HG02938 (cell line): ENCODE results near the gene DNASE1L3.

ENCODE experiments used
- ATAC-seq: cut with Tn5 transposase; IDR thresholded peaks from one replicate; pipeline ENCODE4 v1.9.1; 2021; ENCODE audit warnings: mild to moderate bottlenecking, moderate library complexity; ENCODE audit not compliant: unreplicated experiment

DNASE1L3 gene

DNA sequence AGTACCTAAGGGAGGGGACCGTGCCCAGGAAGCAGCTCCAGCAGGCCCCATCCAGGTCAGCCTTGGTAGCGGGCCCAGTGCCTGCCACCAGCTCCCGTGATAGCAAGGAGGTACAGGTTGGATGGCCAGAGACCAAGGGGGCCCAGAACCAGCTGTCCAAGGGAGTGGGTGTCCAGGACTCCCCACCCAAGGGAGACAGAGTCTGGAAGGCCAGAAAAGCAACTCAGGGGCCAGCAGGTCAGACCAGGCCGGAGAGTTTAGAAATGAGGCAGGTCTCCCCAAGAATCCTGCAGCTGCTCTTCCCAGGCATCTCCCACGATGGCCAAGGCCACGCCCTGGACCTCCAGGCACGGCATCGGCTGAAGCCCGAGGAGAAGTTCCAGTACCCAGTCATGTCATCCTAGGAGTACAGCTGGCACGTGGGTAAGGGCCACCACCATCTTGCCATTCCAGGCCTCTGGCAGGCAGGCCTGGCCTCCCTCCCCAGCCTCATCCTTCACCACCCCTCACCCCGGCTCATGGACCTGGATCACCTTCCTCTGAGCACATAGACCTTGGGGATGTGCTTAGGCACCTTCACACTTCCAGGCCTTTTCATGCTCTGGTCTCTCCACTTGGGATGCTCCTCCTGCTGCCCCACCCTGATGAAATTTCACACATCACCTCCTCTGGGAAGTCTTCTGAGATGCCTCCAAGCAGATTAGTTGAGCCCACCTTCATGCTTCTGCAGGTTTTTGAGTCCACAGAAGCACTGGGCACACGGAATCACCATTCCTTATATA lies 30.5 kb downstream of the DNASE1L3 start:
- ATAC-seq: no peak

DNA sequence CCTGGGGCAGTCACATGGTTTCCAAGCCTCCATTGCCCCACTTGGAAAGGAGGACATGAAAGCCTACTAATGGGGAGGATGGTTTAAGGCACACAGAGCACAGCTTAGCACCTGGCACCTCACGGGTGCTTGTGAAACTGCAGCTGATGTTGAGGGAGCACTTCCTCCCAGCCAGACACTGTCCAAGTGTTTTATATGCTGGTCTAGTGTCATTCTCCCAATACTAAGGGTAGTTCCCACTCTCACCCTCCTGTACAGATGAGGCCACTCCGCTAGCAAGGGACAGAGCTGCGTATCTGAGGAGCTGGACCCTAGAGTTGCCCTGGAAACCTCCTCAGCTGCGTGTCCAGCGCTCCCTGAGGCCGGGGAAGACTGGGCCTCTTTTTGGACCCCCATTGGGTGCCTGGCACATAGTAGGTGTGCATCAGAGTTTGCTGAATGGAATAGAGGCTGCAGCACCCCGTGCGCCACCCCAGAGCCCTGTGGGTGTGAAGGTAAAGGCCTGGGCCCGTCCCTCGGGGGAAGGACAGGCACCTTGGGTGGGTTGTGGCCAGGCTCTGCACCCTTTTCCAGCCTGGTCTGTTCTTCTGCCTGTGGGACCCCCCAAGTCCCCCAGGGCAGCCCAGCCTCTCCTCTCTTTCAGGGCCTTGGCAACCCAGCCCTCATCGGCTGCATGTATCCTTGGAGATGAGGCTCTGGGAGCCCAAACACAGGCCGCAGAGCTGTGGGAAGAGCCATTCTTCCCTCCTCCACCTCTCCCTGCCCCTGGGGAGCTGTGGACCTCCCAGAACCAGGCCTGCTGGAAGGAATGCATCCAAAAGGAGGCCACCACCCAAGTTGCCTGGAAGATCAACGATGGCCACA lies 31.3 kb downstream of the DNASE1L3 start:
- ATAC-seq: no peak

DNA sequence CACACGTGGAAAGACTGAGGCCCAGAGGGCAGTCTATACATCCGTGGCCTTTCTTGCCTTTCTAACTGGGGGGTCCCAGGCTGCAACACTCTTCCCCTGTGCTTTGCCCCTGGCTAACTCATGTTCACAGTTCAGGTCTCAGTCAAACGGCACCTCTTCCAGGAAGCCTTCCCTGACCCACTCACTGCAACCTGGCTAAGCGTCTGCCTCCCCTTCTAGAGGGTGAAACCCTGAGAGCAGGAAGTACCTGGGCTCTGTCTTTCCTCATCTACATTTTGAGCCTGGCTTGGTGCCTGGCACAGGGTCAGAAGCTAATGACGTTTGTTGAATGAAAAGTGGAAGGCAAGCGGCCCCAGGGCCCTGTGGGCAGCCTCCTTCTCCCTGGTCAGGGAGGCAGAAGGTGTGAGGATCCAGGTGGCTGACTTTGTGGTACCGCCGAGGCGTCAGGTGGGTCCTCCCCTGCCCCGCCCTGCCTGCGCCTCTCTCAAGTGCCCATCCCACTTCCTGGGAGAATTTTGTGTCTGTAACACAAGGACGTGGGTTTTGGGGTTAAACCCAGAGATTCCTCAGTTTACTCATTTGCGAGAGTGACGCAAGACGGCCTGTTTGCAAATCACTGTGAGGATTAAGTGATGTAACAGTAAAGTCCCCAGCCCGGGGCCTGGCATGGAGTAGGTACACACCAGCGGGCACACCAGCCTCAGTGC lies 32.1 kb downstream of the DNASE1L3 start:
- no peak for ATAC-seq

DNA sequence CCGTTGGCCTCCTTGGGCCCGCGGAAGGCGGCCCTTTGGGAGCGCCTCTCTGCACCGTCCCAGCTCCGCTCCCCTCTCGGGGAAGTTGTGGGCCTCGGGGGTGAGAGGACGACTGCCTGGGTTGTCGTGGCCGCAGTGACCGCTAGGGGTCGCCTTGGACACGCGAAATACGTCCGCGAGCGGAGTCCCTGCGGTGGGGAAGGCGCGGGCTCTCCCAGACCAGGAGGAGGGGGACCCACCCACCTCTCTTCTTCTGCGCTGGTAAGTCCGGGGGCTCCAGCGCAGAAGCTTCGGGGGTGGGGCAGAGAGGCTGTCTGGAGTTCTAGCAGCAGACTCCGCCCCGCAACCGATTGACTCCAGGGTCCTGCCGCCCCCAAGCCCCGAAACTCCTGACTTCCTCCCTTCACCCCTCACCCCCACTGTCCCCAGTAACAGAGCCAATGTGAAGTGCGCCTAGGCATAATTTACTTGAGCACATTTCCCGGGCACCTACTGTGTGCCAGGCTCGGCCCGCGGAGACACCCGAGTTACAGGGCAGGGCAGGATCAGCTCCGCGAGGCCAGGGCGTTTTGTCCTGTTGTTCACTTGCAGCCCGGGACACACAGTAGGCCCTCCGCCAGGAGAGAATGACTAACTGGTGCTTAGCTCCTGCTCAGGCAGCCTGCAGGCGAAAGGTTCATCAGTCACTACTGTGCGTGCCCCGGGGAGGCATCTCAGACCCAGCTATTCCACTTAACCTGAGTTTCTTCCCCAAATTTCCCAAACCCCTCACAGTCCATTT lies 32.8 kb downstream of the DNASE1L3 start:
- ATAC-seq: peak; percentile 58

DNA sequence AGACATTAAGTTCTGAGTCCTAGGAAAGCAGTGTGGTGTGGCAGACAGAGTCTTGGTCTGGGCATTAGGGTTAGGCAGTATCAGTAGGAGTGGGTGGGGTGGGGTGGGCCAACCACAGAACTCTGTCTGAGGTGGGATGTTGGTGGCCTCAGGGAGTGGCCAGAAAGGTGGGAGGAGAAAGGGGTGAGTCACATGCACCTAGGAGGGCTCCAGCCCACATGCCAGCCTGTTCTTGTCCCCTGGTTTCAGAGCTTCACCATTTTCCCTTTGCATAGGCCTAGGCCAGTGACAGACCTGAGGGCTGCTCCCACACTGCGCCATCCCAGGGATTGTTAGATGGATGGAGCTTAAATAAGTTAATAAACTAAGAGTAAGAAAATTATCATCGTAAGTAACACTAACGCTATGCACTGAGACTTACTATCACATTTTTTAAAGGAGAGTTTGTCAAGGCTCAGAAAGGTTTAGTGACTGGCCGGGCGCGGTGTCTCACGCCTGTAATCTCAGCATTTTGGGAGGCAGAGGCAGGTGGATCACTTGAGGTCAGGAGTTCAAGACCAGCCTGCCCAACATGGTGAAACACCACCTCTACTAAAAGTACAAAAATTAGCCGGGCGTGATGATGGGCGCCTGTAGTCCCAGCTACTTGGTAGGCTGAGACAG lies 33.8 kb downstream of the DNASE1L3 start:
- ATAC-seq: no peak

DNA sequence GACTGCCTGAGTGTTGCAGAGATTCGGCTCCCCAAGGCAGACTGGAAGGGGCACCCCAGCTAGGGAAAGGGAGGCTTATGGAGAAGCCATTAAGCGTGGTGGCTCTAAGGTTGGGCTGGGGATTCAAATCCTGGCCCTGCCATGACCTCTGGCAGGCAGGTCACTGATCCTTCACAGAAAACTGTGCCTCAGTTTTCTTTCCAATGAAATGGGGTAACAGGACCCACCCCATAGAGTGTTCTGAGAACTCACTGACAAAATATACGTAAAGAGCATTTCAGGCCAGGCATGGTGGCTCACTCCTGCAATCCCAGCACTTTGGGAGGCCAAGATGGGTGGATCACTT lies 34.6 kb downstream of the DNASE1L3 start:
- no peak for ATAC-seq

DNA sequence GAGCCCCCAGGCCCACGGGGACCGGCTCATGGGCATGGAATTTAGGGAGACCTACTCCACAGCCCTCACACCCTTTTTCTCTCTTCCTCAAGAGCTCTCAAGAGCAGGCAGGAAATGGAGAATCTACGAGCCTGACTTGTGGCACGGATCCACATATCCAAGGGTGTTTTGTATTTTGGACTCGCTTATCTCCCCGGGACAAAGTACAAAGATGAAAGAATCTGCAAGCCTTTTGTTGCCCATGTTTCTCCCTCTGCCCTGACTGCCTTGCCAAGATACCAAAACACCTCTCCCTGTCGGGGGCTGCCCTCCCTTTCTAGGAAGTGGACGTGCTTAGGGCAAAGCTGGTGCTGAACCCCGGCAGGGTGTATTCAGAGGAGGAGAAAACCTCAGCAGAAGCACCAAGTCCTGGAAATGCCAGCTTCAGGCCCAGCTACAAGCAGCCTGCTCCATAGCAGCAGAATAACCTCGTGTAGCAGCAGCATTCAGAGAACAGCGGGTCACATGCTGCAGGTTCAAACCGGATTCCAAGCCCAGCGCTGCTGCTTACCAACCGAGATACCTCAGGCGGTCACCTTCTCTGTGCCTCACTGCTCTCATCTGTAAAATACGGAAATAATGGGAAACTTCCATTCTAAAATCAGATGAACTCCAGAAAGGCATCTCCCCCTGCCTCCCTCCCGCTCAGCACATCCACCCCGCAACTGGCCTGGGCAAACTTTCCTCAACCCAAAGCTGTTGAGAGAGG lies 35.2 kb downstream of the DNASE1L3 start:
- ATAC-seq: no peak

DNA sequence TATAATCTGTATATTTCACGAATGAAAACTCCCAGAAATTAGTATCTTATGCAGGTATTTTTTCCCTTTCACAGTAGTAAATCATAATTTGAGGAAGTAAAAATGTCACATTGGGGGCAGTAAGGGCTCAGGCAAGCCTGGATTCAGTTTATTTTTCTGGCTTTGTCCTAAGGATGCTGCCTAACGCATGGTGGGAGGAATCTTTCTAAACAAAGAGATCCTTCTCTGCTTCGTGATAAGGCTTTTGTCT lies 35.7 kb downstream of the DNASE1L3 start:
- ATAC-seq: no peak

DNA sequence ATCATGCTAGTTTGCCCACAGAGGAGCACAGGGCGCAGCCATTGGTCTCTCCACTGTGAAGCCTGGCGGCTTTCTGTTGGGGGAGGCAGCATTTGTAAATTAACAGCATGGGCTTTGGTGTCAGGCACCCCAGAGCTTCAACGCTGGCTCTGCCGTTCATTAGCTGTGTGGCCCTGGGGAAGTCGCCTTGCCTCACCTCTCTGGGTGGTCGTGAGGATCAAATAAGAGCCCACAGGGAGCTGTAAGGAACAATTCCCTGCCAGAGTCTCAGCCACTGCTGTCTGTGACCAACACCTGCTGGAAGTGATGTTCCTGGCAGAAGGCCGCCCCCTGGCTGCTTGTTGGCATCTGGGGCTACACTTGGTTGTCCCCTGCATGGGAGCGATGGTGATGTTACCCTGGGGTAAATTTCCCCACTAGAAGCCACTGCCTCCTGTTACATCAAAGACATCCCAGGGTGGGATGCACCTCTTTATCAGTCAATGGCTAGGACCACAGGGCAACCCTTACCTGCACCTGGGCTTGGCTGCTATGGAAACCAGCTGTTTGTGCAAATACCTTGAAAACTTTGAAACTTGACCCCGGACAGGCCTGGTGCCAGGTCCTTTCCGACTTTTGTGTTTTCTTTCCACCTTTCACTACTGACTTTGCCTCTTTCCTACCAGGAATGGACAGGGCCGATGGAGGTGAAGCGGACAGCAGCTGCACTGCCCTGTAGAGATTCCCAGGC lies 36.9 kb downstream of the DNASE1L3 start:
- no peak for ATAC-seq

DNA sequence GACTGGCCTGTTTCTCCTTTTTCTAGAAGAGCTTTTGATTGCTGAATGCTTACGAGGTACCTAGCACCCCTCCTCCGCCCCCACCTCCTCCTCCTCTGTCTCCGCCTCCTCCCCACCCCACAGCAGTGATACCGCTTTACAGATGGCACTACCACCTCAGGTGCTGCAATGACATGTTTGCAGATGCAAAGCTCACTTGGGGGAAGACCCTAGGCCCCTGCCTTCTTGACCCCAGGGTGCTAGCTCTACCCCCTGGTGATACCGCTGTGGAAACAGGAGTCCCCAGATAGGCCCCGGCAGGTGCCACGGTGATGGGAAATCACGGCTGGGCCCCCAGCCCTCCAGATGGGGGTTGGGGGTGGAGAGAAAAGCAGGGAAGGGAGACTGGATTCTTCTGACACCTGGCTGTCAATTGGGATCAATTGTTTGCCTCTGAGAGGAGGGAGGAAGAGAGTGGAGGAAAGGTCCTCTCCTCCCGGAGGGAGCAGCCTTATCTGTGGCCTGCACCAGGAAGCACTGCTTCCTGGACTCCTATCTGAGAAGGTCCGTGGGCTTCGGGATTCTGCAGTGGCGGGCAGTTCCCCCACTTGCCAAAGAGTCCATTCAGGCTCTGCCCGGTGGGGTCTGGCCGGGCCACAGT lies 37.6 kb downstream of the DNASE1L3 start:
- no peak for ATAC-seq

DNA sequence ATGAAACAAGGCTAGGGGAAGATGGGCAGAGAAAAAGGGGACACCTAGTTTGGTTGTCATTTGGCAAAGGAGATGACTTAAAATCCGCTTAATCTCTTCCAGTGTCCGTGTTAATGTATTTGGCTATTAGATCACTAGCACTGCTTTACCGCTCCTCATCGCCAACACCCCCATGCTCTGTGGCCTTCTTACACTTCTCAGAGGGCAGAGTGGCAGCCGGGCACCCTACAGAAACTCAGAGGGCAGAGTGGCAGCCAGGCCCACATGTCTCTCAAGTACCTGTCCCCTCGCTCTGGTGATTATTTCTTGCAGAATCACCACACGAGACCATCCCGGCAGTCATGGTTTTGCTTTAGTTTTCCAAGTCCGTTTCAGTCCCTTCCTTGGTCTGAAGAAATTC lies 39.6 kb downstream of the DNASE1L3 start:
- ATAC-seq: no peak

DNA sequence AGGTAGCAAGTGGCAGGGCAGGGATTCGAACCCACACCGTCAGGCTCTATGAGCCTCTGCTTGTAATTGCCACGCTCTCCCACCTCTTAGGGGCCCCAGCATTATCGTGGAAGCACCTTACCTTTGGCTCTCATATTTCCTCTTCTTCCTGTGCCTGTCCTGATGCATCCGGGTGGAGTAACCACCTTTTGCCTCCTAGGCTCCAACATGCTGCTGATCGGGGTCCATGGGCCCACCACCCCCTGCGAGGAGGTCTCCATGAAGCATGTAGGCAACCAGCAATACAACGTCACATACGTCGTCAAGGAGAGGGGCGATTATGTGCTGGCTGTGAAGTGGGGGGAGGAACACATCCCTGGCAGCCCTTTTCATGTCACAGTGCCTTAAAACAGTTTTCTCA lies 40.4 kb downstream of the DNASE1L3 start:
- ATAC-seq: no peak

DNA sequence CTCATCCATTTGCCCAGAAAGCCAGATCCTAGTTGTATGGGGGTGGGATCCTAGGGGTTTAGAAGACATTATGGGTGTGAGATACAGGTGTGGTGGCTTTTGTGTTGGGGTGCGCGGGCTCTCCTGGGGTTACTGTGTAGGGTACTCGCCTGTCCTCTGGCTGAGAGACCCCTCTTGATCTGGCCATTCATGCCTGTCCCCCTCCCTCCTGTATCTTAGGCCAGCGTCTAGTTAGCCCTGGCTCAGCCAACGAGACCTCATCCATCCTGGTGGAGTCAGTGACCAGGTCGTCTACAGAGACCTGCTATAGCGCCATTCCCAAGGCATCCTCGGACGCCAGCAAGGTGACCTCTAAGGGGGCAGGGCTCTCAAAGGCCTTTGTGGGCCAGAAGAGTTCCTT lies 41.4 kb downstream of the DNASE1L3 start:
- ATAC-seq: no peak

DNA sequence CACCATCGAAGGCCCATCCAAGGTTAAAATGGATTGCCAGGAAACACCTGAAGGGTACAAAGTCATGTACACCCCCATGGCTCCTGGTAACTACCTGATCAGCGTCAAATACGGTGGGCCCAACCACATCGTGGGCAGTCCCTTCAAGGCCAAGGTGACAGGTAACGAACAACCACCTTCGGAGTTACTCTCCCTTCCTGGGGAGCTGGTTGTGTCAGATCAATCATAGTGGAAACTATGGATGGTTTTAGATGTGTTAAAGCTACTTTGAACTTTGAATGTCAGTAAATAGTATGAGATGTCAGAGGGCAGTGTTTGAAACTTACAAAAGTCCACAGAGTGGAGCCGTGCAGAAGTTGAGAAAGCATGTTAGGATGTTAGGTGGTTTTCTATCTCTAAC lies 42.3 kb downstream of the DNASE1L3 start:
- no peak for ATAC-seq

DNA sequence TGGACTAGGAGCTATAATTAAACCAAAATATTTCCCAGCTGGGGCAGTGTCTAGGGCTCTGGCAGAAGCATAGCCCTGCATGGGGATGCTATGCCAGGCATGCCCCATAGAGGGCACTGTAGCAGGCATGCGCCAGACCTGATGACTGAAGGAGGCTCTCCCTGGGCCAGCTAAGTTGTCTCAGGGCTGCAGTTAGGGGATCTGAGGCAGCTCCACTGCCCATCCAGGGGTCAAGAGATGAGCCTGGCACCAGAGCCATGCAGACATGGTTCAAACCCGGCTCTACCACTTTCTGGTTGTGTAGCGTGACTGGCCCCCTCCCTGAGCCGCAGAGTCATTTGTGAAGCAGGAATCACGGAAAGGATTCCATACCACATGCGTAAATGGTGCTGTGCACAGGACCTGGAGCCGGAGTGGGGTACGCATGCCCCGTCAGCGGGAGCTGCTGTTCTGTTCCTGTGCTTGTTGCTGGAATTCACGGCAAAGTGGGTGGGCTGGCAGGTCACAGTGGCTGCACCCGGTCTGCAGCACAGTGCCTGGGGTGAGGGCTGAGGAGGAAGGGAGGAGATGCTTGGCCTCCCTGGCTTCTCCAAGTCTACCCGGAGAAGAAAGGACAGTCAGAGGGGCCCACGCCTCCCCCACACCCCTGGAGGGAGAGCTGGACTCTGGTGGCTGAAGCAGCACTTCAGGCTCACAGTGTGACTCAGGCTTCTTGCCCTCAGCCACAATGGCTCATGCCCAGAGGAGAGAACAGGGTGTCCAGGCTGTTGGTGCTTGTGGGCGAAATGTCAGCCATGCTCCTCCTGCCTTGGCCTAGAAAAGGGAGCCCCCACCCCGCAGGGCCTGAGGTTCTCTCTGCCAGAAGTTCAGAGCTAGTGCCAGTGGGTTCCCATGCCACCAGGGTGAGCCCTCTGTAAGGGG lies 43.1 kb downstream of the DNASE1L3 start:
- peak; percentile 52 for ATAC-seq

DNA sequence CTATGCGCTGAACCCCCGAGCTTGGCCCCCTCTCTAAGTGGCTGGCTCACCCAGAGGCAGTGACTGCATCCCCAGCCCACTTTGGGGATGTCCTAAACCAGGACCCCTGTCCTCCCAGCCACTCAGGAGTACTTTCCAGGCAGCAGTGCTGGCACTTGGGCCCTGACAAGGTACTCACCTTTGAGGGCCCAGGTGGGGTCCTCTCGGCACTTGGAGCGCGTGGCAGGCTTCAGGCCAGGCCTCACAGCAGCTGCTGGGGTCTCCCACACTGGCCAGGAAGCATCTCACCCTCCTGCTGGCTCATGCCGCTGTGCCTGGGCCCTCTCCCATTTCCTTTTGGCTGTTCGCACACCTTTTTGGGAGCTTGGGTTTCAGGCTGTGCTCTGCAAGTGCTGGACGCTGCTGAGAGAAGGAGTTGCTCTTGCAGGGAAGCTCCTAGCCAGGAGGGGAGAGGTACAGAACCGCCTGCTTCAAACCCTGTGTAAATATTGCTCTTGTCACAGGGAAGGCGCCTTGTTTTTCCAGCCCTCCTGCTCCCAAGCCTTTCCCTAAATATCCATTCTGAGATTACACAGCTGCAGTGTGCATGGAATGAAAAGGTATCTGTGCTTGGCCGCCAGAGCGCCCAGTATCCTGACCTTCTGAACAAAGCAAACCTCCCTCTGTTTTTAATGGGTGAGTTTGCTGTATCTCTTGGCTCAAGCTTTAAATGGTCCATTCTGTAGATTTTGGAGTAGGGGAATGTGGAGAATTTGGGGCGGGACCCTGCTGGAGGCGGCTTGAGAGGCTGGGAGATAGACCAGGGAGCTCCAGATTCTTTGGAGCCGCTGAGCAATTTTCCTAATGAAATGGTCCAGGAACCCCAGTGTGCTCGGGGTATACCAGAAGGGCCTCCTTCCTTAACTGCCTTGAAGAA lies 45.6 kb downstream of the DNASE1L3 start:
- no peak for ATAC-seq
